GM12892 (cell line): ENCODE data around the gene TENM4.

Source experiments
- DNase-seq: peaks from one replicate; pipeline ENCODE4 v3.0.0; 2011; ENCODE audit not compliant: insufficient read length
- FAIRE-seq: peaks from 2 replicates; lab custom pipeline; 2011; peaks lifted over from hg19 to GRCh38; lab: Jason Lieb, UNC
- POLR2A ChIP-seq: IDR thresholded peaks from 2 replicates; pipeline ENCODE4 v1.6.1; 2011; ENCODE audit warnings: low read depth, low read length, control low read depth
- POLR2AphosphoS5 ChIP-seq: IDR thresholded peaks from 2 replicates; pipeline ENCODE4 v1.6.1; 2011; ENCODE audit warnings: low read depth, low read length, control low read depth
- TAF1 ChIP-seq: IDR thresholded peaks from 2 replicates; pipeline ENCODE4 v1.6.1; 2011; ENCODE audit warnings: low read depth, mild to moderate bottlenecking, control low read depth, low read length, borderline replicate concordance

Gene TENM4

DNA sequence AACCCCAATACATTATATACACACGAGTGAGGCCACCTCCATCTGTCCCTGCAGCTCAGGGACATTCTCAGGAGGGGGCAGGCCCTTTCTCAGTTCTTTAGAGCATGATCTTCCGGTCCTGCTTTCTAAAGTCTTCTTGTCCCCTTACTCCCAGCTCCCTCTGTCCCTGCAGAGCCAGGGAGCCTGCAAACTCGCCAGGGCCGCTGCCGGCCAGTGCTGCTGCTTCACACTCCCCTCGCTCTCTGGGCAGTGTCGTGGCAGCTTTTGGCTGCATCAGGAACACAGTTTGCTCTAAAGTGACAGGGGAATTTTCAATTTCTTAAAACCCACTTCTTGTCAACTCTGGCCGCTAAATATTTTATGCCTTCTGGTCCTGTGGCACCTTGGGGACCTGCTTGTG lies 736.0 kb downstream of the TENM4 start:
- FAIRE-seq = no peak

DNA sequence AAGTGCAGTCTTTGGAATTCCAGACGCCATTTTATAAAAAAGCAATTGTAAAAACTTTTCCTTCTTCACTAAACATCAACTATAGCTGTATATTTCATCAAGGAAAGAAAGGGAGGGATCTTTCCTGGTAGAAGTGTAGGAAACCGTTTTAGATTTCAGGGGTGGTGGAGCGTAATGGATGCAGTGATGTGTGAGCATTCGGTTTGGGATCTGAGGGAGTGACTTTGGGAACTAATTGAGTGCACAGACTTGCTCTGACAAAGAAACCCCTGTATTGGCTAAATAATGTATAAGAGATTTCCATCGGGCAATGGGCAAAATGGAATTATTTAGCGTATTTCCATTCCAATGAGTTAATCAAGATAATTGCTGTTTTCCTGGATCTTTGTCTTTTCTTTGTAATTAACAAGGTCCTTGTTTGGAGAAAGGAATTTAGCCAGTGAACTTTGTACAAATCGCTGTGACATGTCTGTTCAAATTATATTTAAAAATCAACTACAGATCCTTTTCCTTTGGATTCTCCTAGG lies 741.2 kb downstream of the TENM4 start:
- TF ChIP-seq TAF1 (no peak), POLR2AphosphoS5 (no peak), POLR2A (no peak)
- FAIRE-seq = no peak
- DNase-seq = no peak

More for the DNA sequence above, 736.0 kb downstream of the TENM4 start:
- DNase-seq = no peak
- TF ChIP-seq POLR2AphosphoS5 (no peak), TAF1 (no peak), POLR2A (no peak)

DNA sequence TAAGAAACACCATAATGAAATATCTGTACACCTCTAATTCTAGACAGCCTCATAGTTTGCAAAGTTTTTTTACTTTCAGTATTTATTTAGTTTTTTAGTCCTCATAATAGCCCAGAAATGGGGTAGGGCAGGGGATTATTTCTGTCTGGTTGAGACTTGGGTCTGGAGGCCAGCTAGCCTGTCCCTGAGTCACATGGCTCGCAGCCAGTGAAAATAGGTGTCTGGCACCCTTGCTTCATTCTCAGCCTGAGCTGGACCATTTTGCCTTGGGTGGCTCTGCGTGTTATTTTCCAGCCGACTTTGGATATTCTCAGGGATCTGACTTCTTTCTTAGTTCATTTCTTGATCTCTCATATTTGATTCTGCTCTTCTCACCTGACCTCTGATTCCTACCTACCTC lies 742.2 kb downstream of the TENM4 start:
- FAIRE-seq = no peak
- TF ChIP-seq TAF1 (no peak), POLR2A (no peak), POLR2AphosphoS5 (no peak)

DNA sequence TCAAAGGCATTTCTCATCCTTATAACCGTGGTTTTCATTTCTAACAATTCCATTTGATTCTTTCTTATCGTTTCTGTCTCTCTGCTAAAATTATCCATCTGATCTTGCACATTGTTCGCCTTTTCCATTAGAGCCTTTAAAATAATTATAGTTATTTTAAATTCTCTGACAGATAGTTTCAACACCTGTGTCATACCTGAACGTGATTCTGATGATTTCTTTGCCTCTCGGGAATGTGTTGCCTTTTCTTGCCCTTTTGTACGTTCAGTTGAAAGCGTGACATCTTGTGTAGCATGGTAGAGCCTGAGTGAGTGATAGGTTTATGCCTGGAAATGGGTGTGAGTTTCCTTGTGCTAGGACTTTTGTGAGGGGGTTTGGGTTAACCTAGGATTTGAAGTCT lies 744.7 kb downstream of the TENM4 start:
- TF ChIP-seq POLR2AphosphoS5 (no peak), TAF1 (no peak), POLR2A (no peak)
- DNase-seq (no peak), FAIRE-seq (no peak)

More for the DNA sequence above, 742.2 kb downstream of the TENM4 start:
- no peak for DNase-seq

DNA sequence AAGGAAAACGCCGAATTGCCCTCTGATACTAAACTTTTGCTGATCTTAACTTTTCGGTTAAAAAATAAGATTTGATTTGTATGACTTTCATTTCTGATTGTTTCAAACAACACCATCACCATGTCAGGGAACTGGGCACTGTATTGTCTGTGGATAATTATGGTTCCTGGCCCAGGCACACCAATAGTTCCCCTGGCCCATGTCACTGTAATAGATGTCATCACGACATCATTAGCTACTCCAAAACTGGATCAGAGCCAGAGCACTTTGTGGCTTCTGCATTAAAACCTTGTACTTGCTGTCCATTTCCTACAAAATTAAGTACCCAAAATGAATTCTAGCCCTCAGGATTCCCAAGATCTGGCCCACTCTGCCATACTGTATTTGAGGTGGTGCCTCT lies 746.7 kb downstream of the TENM4 start:
- FAIRE-seq (no peak), DNase-seq (no peak)
- TF ChIP-seq POLR2A (no peak), POLR2AphosphoS5 (no peak), TAF1 (no peak)

DNA sequence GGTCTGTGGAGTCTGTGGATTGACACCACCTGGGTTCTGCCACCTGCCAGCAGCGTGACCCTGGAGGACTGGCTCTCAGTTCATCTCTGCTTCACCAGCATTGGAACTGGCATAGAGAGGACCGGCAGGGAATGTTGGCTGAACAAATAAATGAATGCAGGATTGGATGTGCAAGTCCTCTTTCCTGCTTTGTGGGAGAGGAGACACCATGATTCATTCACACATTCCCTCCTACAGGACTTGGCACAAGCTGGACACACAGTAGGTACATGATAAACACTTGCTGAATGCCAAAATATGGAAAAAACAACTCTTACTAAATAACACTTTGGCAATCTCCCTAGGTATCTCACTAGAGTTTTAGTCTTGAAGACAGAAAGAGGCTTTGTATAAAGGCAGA lies 749.6 kb downstream of the TENM4 start:
- no peak for DNase-seq
- FAIRE-seq = no peak
- no peak for TF ChIP-seq POLR2A
- TF ChIP-seq TAF1 = no peak
- TF ChIP-seq POLR2AphosphoS5 = no peak

DNA sequence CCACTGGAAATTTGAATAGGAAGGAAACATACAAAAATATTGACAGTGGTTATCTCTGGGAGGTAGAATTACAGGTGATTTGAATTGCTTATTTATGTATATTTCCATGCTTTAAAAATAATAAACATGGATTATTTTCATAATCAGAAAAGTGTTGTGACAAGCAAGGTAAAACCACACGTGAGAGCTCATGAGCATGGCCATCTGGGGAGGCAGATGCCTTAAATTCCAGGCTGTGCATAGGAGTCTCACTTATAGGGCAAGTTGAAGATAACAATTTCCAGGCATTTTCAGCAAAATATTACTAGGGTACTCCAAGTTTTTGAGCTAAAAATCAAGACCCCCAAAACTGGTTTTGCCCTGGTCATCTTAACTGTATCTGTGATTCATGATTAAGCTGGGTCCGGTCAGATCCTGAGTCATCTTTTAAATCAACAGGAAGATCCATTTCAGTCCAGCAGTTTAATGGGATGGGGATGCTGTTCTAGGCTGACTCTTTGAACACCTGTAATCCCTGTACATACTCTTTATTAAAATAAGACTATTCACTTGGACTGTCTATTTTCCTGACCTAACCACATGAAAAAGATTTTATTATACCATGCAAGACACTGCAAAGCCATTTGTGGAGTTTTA lies 750.4 kb downstream of the TENM4 start:
- TF ChIP-seq POLR2AphosphoS5 (no peak), POLR2A (no peak), TAF1 (no peak)
- FAIRE-seq = no peak
- DNase-seq = no peak

DNA sequence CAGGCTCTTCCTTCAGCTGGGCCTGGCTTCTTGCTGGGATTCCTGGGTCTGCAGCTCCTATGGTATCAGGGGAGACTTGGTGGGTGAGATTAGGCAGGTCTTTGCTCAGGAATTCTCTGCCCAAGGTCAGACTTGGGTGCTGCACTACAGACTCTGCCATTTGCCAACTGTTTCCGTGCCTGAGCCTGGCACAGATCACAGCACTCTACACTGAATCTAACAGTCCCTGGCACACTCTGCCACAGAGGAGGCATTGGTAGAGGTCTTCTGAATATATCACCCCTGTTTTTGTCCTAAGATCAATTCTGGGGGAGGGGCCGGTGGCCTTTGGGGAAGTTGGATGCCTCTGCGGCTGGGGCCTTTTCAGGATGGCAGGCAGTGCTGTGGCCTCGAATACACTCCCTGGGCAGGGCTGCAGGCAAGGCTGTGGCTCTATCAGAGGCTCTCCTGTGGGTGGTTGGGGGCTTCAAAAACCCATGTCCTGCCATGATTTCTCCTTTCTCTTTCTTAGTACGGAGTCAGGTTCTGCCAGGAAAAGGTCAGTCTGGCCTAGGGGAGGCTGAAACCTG lies 751.2 kb downstream of the TENM4 start:
- DNase-seq = no peak
- no peak for FAIRE-seq
- TF ChIP-seq TAF1 (no peak), POLR2AphosphoS5 (no peak), POLR2A (no peak)

DNA sequence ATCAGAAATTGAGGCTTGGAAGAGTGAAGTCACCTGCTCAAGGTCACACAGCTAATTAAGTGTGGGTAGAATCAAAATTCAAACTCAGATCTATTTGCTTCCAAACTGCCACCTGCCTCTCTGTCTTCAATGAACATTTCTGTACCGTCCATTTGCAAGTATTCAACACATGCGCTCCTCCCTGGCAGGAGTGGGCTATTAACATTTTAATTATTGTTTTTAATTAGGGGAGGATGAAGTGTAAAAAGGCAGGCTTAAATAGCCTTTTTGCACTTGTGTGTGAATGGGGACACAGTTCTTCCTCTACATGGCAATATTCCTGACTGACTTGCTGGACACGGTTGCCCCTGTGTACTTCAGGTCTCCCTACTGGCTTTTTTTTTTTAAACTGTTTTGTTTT lies 751.7 kb downstream of the TENM4 start:
- FAIRE-seq = no peak
- TF ChIP-seq POLR2A (no peak), POLR2AphosphoS5 (no peak)
- DNase-seq = no peak

DNA sequence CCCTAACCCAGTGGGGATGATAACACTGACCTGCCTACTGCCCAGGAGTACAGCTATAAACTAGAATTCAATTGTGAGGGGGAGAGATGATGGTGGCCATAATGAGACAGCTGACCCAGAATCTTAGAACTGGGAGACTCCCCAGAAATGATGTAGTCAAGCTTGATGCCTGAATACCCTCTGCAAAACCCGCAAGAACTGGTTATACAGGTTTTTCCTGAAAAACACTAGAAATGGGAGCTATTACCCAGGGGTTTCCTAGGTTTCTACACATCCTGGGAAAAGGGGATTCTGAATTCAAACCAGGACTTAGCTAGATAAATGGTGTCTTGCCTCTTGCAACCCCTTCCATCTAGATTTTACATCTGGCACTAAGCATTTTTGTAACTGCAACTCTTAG lies 752.4 kb downstream of the TENM4 start:
- DNase-seq = no peak
- no peak for FAIRE-seq
- TF ChIP-seq POLR2A (no peak), TAF1 (no peak), POLR2AphosphoS5 (no peak)

DNA sequence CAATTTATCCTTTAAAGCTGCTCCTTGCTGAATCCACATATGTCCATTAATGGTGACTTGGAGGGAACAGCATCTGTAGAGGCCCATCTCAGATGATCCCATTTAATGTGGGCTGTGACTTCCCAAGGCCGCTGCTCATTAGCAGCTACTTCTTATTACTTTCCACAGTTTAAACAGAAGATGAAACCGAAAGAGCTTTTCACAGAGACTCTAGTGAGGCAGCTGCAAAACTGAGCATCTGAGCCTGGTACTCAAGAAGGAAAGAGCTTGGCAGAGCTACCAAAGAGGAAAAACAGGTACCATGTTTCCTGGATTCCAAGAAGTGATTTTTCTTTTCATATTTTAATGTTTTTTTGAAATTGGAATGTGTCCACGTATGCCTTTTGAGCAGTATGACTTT lies 755.7 kb downstream of the TENM4 start:
- DNase-seq (no peak), FAIRE-seq (no peak)
- no peak for TF ChIP-seq POLR2AphosphoS5
- TF ChIP-seq TAF1 = no peak
- TF ChIP-seq POLR2A = no peak

DNA sequence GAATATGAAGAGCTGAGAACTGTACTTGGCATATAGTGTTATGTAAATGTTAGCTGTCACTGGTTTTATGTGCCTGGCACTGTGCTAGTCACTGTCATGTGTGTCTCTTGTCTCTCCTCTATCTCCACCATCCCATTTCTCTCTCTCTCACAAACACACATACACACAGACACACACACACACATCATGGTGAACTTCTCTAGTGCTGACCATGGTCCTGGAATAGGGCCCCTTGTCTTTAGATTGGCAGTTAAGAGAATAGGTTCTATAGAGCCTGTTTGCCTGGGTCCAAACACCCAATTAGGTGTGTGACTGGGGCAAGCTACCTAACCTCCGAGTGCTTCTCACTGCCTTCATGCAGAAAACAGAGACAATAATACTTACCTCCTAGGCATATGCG lies 756.5 kb downstream of the TENM4 start:
- FAIRE-seq (no peak), DNase-seq (no peak)
- TF ChIP-seq POLR2AphosphoS5 = no peak
- no peak for TF ChIP-seq POLR2A
- no peak for TF ChIP-seq TAF1
